ENCODE results near the gene OR5B17.
"Not testable (repeated sequence)": the region's sequence is repeated elsewhere in the genome, so short reads cannot be mapped to it uniquely, and the experiment has no call there.

The OR5B17 gene

GRCh38 chr11:58358969-58359368 lies at the start of gene OR5B17:
Gene OR5B17 (minus strand): TSS chr11:58359069. CDS start chr11:58359069, 0 bp downstream.
- no peak for DNase-seq

- no peak for DNase-seq
These were observed 47.9 kb upstream of the OR5B17 start, which contains the start of gene OR5B3 for GRCh38 chr11:58406774-58407173. Gene OR5B3 (minus strand): TSS chr11:58406874. CDS start chr11:58403409, 3,465 bp downstream.

DNA sequence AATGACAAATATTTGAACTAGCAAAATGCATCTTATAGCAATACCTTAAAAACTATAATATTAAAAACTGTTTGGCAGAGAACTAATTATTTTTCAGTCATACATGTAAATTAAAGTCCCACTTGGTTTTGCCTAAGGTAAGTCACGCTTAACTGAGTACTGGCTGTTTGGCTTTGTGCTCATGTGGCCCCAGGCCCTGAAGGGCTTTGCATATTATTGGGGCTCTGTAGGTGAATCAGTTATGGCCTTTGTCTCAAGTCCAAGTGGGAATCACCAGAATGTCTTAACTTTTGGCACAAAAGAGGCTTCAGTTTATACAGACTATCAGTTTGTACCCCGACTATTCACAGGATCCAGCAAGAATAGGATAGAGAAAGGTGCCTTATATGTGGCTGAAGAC lies 40.8 kb upstream of the OR5B17 start:
- DNase-seq, result not testable (repeated sequence)

- no peak for DNase-seq
These were observed 36.7 kb upstream of the OR5B17 start for GRCh38 chr11:58395581-58395980.

DNA sequence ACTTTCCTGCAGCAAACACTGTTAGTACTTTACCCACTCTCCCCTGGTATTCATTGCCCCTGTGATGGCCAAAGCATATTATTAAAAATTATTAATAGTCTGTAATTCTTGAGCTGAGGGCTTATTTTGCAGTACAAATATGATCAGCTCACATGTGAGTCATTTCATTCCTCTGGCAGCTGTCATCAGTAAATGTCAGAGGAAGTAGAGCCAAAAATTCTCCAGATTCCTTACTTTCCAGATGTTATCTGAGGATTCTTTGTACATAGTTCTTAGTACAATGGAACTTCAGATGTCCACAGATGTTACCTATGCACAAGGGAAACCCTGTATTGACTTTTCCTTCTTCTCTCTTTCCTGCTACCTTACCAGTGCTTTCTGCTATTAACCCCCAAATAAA lies 35.3 kb upstream of the OR5B17 start:
- no peak for DNase-seq

GRCh38 chr11:58392746-58393145 lies 33.9 kb upstream of the OR5B17 start:
- no peak for DNase-seq

GRCh38 chr11:58391879-58392278 lies 33.0 kb upstream of the OR5B17 start:
- DNase-seq, result no peak

DNA sequence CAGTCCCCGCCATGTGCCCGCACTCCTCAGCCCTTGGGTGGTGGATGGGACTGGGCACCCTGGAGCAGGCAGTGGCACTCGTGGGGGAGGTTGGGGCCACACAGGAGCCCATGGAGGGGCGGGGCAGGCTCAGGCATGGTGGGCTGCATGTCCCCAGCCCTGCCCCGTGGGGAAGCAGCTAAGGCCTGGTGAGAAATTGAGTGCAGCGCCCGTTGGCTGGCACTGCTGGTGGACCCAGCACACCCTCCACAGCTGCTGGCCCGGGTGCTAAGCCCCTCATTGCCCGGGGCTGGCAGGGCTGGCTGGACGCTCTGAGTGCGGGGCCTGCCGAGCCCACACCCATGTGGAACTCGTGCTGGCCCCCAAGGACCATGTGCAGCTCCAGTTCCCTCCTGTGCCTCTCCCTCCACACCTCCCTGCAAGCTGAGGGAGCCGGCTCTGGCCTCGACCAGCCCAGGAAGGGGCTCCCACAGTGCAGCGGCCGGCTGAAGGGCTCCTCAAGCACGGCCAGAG lies 31.7 kb upstream of the OR5B17 start:
- DNase-seq, result no peak

- no peak for DNase-seq
These were observed 4.1 kb downstream of the OR5B17 start for GRCh38 chr11:58354727-58355126.

- no peak for DNase-seq
These were observed 13.7 kb downstream of the OR5B17 start for GRCh38 chr11:58345204-58345603.

DNA sequence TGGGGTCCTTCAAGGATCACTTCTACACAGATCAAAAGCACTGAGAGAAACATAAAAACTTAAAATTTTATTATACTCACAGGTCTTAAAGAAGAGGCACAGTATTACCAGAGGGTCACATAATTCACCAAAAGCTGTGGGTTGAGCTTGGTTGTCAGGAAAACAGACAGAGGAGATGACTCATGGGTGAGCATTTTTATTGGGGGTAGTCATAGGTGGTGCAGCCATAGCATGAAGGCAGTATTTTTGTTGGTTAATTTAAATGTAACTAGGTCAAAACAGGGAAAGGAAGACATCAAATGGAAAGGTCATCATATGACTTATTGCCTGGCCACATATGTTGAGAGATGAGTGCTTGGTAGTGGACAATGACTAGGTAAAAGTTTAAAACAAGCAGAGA lies 24.2 kb downstream of the OR5B17 start:
- no peak for DNase-seq

- no peak for DNase-seq
These were observed 28.0 kb downstream of the OR5B17 start for GRCh38 chr11:58330861-58331260.

DNA sequence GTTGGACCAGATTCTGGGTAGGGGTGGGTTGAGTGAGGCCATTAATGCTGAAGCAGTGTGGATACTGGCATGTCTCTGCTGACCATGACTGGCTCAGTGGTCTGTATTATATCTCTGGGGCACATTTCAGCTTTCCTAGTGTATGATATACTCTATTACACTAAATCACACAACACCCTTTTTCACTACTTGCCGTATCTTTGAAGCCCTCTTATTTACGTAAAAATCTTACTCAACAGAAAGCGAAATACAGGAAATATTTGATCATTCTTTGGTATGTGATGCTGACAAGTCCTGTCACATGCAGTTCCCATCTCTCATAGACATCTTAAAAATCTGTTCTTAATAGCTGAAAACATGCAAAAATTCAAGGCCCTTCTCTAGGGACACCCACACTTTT lies 40.3 kb downstream of the OR5B17 start:
- DNase-seq, result no peak

GRCh38 chr11:58316142-58316541 lies 42.7 kb downstream of the OR5B17 start:
- DNase-seq, result no peak

All from NCI-H446 (cell line).